ENCODE measurements around the gene IL1RAPL1. TPM values are rescaled to one million over a fixed set of nuclear protein-coding genes. Genes with fewer than 3 reads are reported as not detected.

IL1RAPL1 gene
- total and polyA plus RNA-seq, 9 of the 15 experiments (the other 6 are each of a cell fraction or from before 2014, with no cell fraction given), result 0.04 to 0.07 (median 0.04) TPM; not detected in 6

DNA sequence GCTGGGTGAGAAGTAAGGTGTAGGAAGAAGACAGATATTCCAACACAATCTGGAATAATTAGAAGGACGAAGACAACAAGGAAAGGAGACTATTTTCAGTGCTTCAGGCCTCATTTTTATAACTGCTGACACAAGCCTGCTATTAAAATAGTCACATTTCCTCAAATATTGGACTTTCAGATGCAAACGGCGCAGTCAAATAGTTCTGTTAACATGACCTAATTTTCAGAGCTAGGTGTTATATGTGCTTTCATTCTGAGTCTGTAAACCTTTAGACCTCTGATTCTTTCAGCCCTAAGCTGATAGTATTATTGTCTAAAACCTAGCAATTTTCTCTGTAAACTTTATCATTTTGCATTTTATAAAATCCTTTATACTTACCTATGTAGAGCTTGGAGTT is 261.5 kb downstream of the IL1RAPL1 start:
- ChIA-PET CTCF (ENCODE audit: low intra/inter-chr PET ratio) (no interaction called here), POLR2A (no interaction called here)
- DNase-seq (ENCODE audit: extremely low read depth in 1 of 4, low spot score in 3 of 4) (no peak), FAIRE-seq (no peak), ATAC-seq (no peak)
- H3K27me3 ChIP-seq (ENCODE audit: control insufficient read depth in 2 of 2, insufficient read depth in 2 of 2, low read length in 2 of 2), result no peaks in the 10 kb centered on the region
- TF ChIP-seq, protein P1, sequence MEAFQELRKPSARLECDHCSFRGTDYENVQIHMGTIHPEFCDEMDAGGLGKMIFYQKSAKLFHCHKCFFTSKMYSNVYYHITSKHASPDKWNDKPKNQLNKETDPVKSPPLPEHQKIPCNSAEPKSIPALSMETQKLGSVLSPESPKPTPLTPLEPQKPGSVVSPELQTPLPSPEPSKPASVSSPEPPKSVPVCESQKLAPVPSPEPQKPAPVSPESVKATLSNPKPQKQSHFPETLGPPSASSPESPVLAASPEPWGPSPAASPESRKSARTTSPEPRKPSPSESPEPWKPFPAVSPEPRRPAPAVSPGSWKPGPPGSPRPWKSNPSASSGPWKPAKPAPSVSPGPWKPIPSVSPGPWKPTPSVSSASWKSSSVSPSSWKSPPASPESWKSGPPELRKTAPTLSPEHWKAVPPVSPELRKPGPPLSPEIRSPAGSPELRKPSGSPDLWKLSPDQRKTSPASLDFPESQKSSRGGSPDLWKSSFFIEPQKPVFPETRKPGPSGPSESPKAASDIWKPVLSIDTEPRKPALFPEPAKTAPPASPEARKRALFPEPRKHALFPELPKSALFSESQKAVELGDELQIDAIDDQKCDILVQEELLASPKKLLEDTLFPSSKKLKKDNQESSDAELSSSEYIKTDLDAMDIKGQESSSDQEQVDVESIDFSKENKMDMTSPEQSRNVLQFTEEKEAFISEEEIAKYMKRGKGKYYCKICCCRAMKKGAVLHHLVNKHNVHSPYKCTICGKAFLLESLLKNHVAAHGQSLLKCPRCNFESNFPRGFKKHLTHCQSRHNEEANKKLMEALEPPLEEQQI (IDR thresholded peaks at IDR 0.05), result no peak
- TF ChIP-seq CHCHD3 (CRISPR knock-in tag; IDR thresholded peaks at IDR 0.05) (no peak), HDGF (IDR thresholded peaks at IDR 0.05) (no peak), GABPA (tag; conservative IDR thresholded peaks at IDR 0.05; ENCODE audit: low read depth) (no peak), SIN3B (IDR thresholded peaks at IDR 0.05; ENCODE audit: low read depth) (no peak), RB1 (IDR thresholded peaks at IDR 0.05; ENCODE audit: low read depth) (no peak), XRCC4 (IDR thresholded peaks at IDR 0.05; ENCODE audit: extremely low read depth, insufficient read depth, insufficient read length) (no peak), DNMT1 (IDR thresholded peaks at IDR 0.05) (no peak), NFRKB (IDR thresholded peaks at IDR 0.05; ENCODE audit: low read depth) (no peak), PURB (CRISPR knock-in tag; IDR thresholded peaks at IDR 0.05; ENCODE audit: low read depth) (no peak), TAF15 (IDR thresholded peaks at IDR 0.05; ENCODE audit: low read depth, low read length) (no peak), NR2F6 (CRISPR knock-in tag; IDR thresholded peaks at IDR 0.05) (no peak), HLTF (IDR thresholded peaks at IDR 0.05) (no peak)
- TF ChIP-seq, protein P2, sequence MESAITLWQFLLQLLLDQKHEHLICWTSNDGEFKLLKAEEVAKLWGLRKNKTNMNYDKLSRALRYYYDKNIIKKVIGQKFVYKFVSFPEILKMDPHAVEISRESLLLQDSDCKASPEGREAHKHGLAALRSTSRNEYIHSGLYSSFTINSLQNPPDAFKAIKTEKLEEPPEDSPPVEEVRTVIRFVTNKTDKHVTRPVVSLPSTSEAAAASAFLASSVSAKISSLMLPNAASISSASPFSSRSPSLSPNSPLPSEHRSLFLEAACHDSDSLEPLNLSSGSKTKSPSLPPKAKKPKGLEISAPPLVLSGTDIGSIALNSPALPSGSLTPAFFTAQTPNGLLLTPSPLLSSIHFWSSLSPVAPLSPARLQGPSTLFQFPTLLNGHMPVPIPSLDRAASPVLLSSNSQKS (CRISPR knock-in tag; IDR thresholded peaks at IDR 0.05), result no peak
- TF ChIP-seq, protein P3, sequence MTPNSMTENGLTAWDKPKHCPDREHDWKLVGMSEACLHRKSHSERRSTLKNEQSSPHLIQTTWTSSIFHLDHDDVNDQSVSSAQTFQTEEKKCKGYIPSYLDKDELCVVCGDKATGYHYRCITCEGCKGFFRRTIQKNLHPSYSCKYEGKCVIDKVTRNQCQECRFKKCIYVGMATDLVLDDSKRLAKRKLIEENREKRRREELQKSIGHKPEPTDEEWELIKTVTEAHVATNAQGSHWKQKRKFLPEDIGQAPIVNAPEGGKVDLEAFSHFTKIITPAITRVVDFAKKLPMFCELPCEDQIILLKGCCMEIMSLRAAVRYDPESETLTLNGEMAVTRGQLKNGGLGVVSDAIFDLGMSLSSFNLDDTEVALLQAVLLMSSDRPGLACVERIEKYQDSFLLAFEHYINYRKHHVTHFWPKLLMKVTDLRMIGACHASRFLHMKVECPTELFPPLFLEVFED (CRISPR knock-in tag; conservative IDR thresholded peaks at IDR 0.05), result no peak
- TF ChIP-seq, protein P4, sequence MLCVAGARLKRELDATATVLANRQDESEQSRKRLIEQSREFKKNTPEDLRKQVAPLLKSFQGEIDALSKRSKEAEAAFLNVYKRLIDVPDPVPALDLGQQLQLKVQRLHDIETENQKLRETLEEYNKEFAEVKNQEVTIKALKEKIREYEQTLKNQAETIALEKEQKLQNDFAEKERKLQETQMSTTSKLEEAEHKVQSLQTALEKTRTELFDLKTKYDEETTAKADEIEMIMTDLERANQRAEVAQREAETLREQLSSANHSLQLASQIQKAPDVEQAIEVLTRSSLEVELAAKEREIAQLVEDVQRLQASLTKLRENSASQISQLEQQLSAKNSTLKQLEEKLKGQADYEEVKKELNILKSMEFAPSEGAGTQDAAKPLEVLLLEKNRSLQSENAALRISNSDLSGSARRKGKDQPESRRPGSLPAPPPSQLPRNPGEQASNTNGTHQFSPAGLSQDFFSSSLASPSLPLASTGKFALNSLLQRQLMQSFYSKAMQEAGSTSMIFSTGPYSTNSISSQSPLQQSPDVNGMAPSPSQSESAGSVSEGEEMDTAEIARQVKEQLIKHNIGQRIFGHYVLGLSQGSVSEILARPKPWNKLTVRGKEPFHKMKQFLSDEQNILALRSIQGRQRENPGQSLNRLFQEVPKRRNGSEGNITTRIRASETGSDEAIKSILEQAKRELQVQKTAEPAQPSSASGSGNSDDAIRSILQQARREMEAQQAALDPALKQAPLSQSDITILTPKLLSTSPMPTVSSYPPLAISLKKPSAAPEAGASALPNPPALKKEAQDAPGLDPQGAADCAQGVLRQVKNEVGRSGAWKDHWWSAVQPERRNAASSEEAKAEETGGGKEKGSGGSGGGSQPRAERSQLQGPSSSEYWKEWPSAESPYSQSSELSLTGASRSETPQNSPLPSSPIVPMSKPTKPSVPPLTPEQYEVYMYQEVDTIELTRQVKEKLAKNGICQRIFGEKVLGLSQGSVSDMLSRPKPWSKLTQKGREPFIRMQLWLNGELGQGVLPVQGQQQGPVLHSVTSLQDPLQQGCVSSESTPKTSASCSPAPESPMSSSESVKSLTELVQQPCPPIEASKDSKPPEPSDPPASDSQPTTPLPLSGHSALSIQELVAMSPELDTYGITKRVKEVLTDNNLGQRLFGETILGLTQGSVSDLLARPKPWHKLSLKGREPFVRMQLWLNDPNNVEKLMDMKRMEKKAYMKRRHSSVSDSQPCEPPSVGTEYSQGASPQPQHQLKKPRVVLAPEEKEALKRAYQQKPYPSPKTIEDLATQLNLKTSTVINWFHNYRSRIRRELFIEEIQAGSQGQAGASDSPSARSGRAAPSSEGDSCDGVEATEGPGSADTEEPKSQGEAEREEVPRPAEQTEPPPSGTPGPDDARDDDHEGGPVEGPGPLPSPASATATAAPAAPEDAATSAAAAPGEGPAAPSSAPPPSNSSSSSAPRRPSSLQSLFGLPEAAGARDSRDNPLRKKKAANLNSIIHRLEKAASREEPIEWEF (CRISPR knock-in tag; IDR thresholded peaks at IDR 0.05), result no peak
- H3K4me1 ChIP-seq (replicated peaks in 1 of 2; ENCODE audit: control insufficient read depth in 2 of 2, insufficient read depth in 2 of 2, low read length in 2 of 2), result no peaks in the 10 kb centered on the region
- H2AFZ ChIP-seq (ENCODE audit: low read depth, low read length), result no peak overlapping the region
- in situ Hi-C loops (cut with MboI), result no loop called here
- H3K79me2 ChIP-seq (ENCODE audit: control insufficient read depth, insufficient read depth, low read length), result no peaks in the 10 kb centered on the region
- H3K27ac ChIP-seq (ENCODE audit: extremely low read depth, low read depth, low read length), result no peak overlapping the region
- no peaks in the 10 kb centered on the region for H3K9me3 ChIP-seq (replicated peaks; ENCODE audit: control insufficient read depth, insufficient read depth, low read depth, low read length)
- no peak overlapping the region for H3K4me3 ChIP-seq
- no peaks in the 10 kb centered on the region for H3K36me3 ChIP-seq (ENCODE audit: control insufficient read depth, insufficient read depth, low read length)
- no TSS peak for BruUV-seq (replicated peaks)
- H3K9me1 ChIP-seq (ENCODE audit: control insufficient read depth, insufficient read depth, low read length), result no peaks in the 10 kb centered on the region
- 0% methylated on average over 3 of the region's 3 CpGs for WGBS (ENCODE audit: insufficient coverage, low coverage, missing lambda C conversion rate)
- no peaks in the 10 kb centered on the region for H4K20me1 ChIP-seq (replicated peaks; ENCODE audit: control insufficient read depth, insufficient read depth, low read length)
- intact Hi-C loops (cut with micrococcal nuclease), result no loop called here
- H3K4me2 ChIP-seq (ENCODE audit: insufficient read depth, low read length), result no peak overlapping the region
- H3K9ac ChIP-seq (ENCODE audit: insufficient read depth in 1 of 2, low read depth in 2 of 2, low read length in 2 of 2), result no peak overlapping the region

Measured in K562 (cell line).